Spleen (tissue), 13 donors: ENCODE results near the gene PGLYRP4. TPM values are rescaled to one million over a fixed set of nuclear protein-coding genes. Genes with fewer than 3 reads are reported as not detected.

ENCODE experiments used
- DNase-seq: peaks from one replicate; pipeline ENCODE4 v3.0.0-alpha.2; 2020
- H3K27ac ChIP-seq, 8 donors: fragments of 200-600 bp; sonication (generic) in 7 of 8; 1 replicate in 4 of 8; 2 replicates in 4 of 8; pipeline versions ENCODE4 v1.5.0 to v1.8.0; 2016 to 2021; ENCODE audit warnings: inconsistent platforms in 4 of 8, mild to moderate bottlenecking in 4 of 8, moderate library complexity in 1 of 8
- H3K27me3 ChIP-seq, 7 donors: fragments of 200-600 bp; sonication (generic) in 6 of 7; replicated peaks in 1 of 7; 1 replicate in 4 of 7; 2 replicates in 3 of 7; pipeline versions ENCODE4 v1.5.0 to v1.8.0; 2016 to 2021; ENCODE audit warnings: inconsistent platforms in 3 of 7, mild to moderate bottlenecking in 1 of 7
- H3K36me3 ChIP-seq, 6 donors: fragments of 200-600 bp; sonication (generic) in 5 of 6; 1 replicate in 4 of 6; 2 replicates in 2 of 6; pipeline versions ENCODE4 v1.5.0 to v1.8.0; 2016 to 2021; ENCODE audit warnings: inconsistent platforms in 2 of 6
- H3K4me1 ChIP-seq, 6 donors: fragments of 200-600 bp; sonication (generic) in 5 of 6; 1 replicate in 3 of 6; 2 replicates in 3 of 6; pipeline versions ENCODE4 v1.5.0 to v1.8.0; 2016 to 2021; ENCODE audit warnings: inconsistent platforms in 3 of 6
- H3K4me3 ChIP-seq, 8 donors: fragments of 200-600 bp; sonication (generic) in 7 of 8; 1 replicate in 4 of 8; 2 replicates in 4 of 8; pipeline versions ENCODE4 v1.5.0 to v1.8.0; 2016 to 2021; ENCODE audit warnings: inconsistent platforms in 4 of 8, mild to moderate bottlenecking in 4 of 8, moderate library complexity in 2 of 8
- H3K9me3 ChIP-seq, 8 donors: fragments of 200-600 bp; sonication (generic) in 7 of 8; 1 replicate in 4 of 8; 2 replicates in 4 of 8; pipeline versions ENCODE4 v1.5.0 to v1.8.0; 2016 to 2021; ENCODE audit warnings: inconsistent platforms in 4 of 8
- CTCF ChIP-seq, 11 experiments: fragments of 200-600 bp in 7 of 11; fragments of 450-650 bp in 4 of 11; sonication (generic) in 4 of 11; IDR thresholded peaks in 8 of 11; conservative IDR thresholded peaks in 3 of 11; 1 replicate in 7 of 11; 2 replicates in 4 of 11; pipeline versions ENCODE4 v1.4.0 to v1.8.0; 2016 to 2021; ENCODE audit warnings: antibody characterized with exemption in 11 of 11, inconsistent platforms in 4 of 11, mild to moderate bottlenecking in 1 of 11
- POLR2A ChIP-seq, 3 donors: fragments of 450-650 bp; IDR thresholded peaks; one replicate each; pipeline ENCODE4 v1.5.1; 2017; ENCODE audit warnings: antibody characterized with exemption in 3 of 3, mild to moderate bottlenecking in 1 of 3
- POLR2AphosphoS5 ChIP-seq, 3 donors: sonication (generic); formaldehyde crosslinking; IDR thresholded peaks; one replicate each; pipeline ENCODE4 v1.5.1; 2017; ENCODE audit warnings: antibody characterized with exemption in 3 of 3
- WGBS, 5 donors: extraction: QIAGEN DNeasy Blood & Tissue Kit in 3 of 5; methylation state at CpG; one replicate each; pipeline versions ENCODE4 v1.1.5 to v1.1.7; 2013 to 2018; 5-methylcytosine and 5-hydroxymethylcytosine counted together
- intact Hi-C: fragments of 100-400 bp; cut with DNase I; formaldehyde crosslinking; loops from one replicate; pipeline ENCODE4 v1.15.0; 2023; ENCODE audit warnings: low total_unique reads
- long read RNA-seq, 2 donors: transcript quantifications; one replicate each; lab custom pipeline, GENCODE V29; 2026
- polyA plus RNA-seq, 3 donors: library from polyadenylated mRNA; stranded (reverse); fragments of 200-250 nt; gene quantifications; one replicate each; pipeline ENCODE4 v1.2.1, GENCODE V29; 2013
- total RNA-seq, 7 donors: library from RNA; depleted of rRNA in 3 of 7; stranded (reverse); fragments of >200 nt in 3 of 7; fragmentation: NEBNext Ultra II Directional in 4 of 7; extraction: Animal tissue kit (Norgen Biotek cat#: 25700) in 4 of 7; gene quantifications; one replicate each; pipeline versions ENCODE4 v1.1.0 to v1.2.1, GENCODE V29; 2016 to 2021
- donor health status: healthy with polysubstance abuse.
- donor health status: DM: no; HTN: no; CAD: no; lungs with moderate emphysema.
- donor health status: DM: no; HTN: no; CAD: no.
- donor health status: Bipolar disorder and iron deficiency.
- donor health status: healthy.
- donor health status: DM: no; HTN: no; CAD: no.
- donor health status: DM: yes; HTN: yes; CAD: no.

The PGLYRP4 gene
- total RNA-seq = not detected
- under 1 TPM in 1 of 3 donors, not detected in 2; 0.18 TPM for polyA plus RNA-seq
- long read RNA-seq, donor 1 = 0 reads
- long read RNA-seq, donor 2 = 0 reads

- H3K4me3 ChIP-seq = no peak within 1 kb of the TSS
- no peak for DNase-seq
- H3K27ac ChIP-seq = no peak within 1 kb of the TSS
- H3K27me3 ChIP-seq = peaks cover 0 to 92% (median 11%) of the 10 kb centered on the region in 7 donors
- TF ChIP-seq CTCF (IDR thresholded peaks at IDR 0.05 in 8 of 11, conservative IDR thresholded peaks at IDR 0.05 in 3 of 11) (no peak), POLR2A (IDR thresholded peaks at IDR 0.05) (no peak), POLR2AphosphoS5 (IDR thresholded peaks at IDR 0.05) (no peak)
- peaks cover 0 to 44% (median 22%) of the 10 kb centered on the region in 6 donors for H3K4me1 ChIP-seq
- no peaks in the 10 kb centered on the region for H3K9me3 ChIP-seq
- no peaks in the 10 kb centered on the region for H3K36me3 ChIP-seq
- WGBS, 5 donors = 53 to 80% (median 63%) methylated on average over 8 to 10 of the region's 10 CpGs
- intact Hi-C loops = no loop called here
Observed at GRCh38 chr1:153348511-153349362, at the start of gene PGLYRP4. Gene PGLYRP4, minus strand, starts transcription at chr1:153348841. Its CDS starts 909 bp downstream, at chr1:153347932.

DNA sequence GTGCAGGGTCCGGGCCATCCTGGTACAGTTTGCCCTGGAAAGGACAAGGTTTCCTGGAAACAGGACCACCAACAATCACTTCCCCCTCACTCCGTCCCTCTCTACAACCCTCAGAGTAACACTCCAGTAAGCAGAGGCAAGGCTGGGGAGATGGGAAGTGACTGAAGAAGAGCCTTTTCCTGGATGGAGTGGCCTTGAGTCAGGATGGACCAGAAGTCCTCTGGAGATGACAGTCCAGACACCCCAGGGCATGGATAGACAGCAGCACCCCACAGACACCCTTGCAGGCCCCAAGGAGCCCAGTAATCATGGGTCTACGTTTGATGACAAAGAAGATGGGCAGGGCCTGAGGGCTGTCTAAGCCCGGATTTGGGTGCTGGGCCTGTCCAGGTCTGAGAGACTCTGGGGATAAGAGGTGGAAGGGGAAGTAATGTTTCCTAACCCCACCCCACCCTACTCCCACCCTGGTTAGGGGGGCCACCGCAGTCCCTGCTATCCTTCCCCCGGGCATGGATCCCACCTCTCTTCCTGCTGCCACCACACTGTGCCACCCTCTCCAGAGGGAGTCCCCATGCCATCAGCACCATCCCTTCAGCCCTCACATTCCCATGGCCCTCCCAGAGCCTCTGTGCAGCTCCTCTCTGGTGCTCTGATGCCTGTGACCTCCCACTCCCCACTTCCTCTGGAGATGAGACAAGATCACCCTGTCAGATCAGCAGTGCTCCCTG lies 49.4 kb upstream of the PGLYRP4 start:
- Histone ChIP-seq H3K9me3 (no peaks in the 10 kb centered on the region), H3K4me3 (no peak overlapping the region), H3K27me3 (peaks cover 0 to 48% (median 0%) of the 10 kb centered on the region in 7 donors), H3K27ac (peak overlapping the region in 1 of 8 donors; percentile 95), H3K4me1 (peaks cover 0 to 25% (median 0%) of the 10 kb centered on the region in 6 donors), H3K36me3 (no peaks in the 10 kb centered on the region)
- no peak for DNase-seq
- 67 to 87% (median 78%) methylated on average over 5 to 6 of the region's 6 CpGs for WGBS, 5 donors
- TF ChIP-seq POLR2AphosphoS5 (IDR thresholded peaks at IDR 0.05) (no peak), POLR2A (IDR thresholded peaks at IDR 0.05) (no peak), CTCF (IDR thresholded peaks at IDR 0.05 in 8 of 11, conservative IDR thresholded peaks at IDR 0.05 in 3 of 11) (no peak)
- intact Hi-C loops = no loop called here

DNA sequence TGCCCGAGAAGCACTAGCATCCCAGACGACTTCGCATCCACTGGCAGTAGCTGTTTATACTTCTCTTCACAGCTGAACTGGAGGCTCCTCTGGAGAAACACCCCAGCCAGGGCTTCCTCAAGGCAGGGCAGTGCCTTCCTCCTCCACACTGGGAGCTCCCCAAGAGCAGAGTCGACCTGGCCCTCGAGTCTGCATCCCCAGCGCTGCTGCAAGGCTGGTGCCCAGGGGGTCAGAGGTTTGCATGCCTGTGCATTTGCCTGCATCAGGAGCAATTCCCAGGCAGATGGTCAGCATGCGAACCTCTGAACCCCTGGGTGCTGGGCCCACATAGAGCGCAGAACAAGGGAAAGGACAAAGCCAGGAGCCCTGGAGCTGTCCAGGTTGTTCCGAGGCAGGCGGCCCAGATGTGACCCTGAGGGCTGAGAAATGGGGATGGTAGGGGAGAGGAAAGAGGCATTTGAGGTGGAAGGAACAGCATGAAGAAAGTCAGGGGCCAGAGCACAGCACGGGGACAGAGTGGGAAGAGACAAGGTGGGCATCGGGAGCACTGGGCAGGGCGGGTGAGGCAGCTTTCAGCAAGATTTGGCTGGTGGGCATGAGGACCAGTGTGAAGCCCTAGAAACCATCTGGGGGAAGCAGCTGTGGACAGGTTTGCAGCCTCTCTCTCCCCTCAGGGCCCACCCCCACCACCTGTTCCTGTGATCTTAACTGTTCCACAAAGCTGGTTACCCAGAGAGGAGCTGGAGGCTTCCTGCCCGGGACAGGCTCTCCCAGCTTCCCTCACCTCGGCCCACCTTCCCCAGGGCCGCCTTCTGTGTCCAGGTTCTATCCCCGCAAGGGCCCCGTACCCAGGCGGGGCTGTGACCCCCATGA lies 48.6 kb upstream of the PGLYRP4 start:
- H3K4me1 ChIP-seq = peaks cover 0 to 24% (median 0%) of the 10 kb centered on the region in 6 donors
- WGBS, 5 donors = 80 to 89% (median 85%) methylated on average over 19 of the region's 19 CpGs
- DNase-seq = no peak

More for the DNA sequence above, 48.6 kb upstream of the PGLYRP4 start:
- peaks cover 0 to 55% (median 0%) of the 10 kb centered on the region in 7 donors for H3K27me3 ChIP-seq
- no peak overlapping the region for H3K4me3 ChIP-seq
- peak overlapping the region in 1 of 8 donors; percentile 95 for H3K27ac ChIP-seq
- intact Hi-C loops = no loop called here
- H3K36me3 ChIP-seq = no peaks in the 10 kb centered on the region
- H3K9me3 ChIP-seq = no peaks in the 10 kb centered on the region
- TF ChIP-seq CTCF (IDR thresholded peaks at IDR 0.05 in 8 of 11, conservative IDR thresholded peaks at IDR 0.05 in 3 of 11) (no peak), POLR2A (IDR thresholded peaks at IDR 0.05) (no peak), POLR2AphosphoS5 (IDR thresholded peaks at IDR 0.05) (no peak)
